Endothelial cell of umbilical vein (primary cell): ENCODE measurements around the gene ASB13. TPM values are rescaled to one million over a fixed set of nuclear protein-coding genes. Genes with fewer than 3 reads are reported as not detected.

Experiments
- BruUV-seq: library from RNA; stranded (reverse); fragments of 400-500 nt; replicated peaks from 2 replicates; lab custom pipeline; 2021; lab: Mats Ljungman, UMichigan
- CTCF ChIA-PET: fragments of 300-600, 350-600 bp; sonication (Branson Sonifier 250); formaldehyde crosslinking; loops from one replicate; lab custom pipeline; 2021; ENCODE audit warnings: antibody characterized with exemption, inconsistent platforms; lab: Charles Lee
- POLR2A ChIA-PET: fragments of 300-600, 350-600 bp; sonication (Branson Sonifier 250); formaldehyde crosslinking; loops from one replicate; lab custom pipeline; 2021; ENCODE audit warnings: antibody characterized with exemption, inconsistent platforms; lab: Charles Lee
- DNase-seq: peaks from one replicate; pipeline ENCODE4 v3.0.0-alpha.2; 2011; ENCODE audit warnings: low read depth, low spot score
- FAIRE-seq: peaks from 2 replicates; lab custom pipeline; 2011; peaks lifted over from hg19 to GRCh38; lab: Jason Lieb, UNC
- H2AFZ ChIP-seq: 2 replicates; pipeline ENCODE4 v1.6.0; 2012; ENCODE audit warnings: low read depth, low read length, control low read depth, inconsistent platforms
- H3K27ac ChIP-seq: 2 replicates; pipeline ENCODE4 v1.5.1; 2011; ENCODE audit warnings: low read depth, mild to moderate bottlenecking, control low read depth, low read length, moderate library complexity; ENCODE audit not compliant: insufficient read depth
- H3K27me3 ChIP-seq, 2 experiments: 2 replicates each; pipeline versions ENCODE4 v1.6.0 to v1.6.1; 2011; ENCODE audit warnings: low read length in 2 of 2, mixed read lengths in 1 of 2; ENCODE audit not compliant: control insufficient read depth in 2 of 2, insufficient read depth in 2 of 2
- H3K36me3 ChIP-seq, 2 experiments: 2 replicates in 1 of 2; 3 replicates in 1 of 2; pipeline ENCODE4 v1.5.1; 2011; ENCODE audit warnings: low read length in 2 of 2, mild to moderate bottlenecking in 1 of 2, moderate library complexity in 1 of 2; ENCODE audit not compliant: control insufficient read depth in 2 of 2, insufficient read depth in 2 of 2; ENCODE audit errors: extremely low read depth in 1 of 2
- H3K4me1 ChIP-seq: 3 replicates; pipeline ENCODE4 v1.5.1; 2011; ENCODE audit warnings: mild to moderate bottlenecking, low read length; ENCODE audit not compliant: control insufficient read depth, insufficient read depth; ENCODE audit errors: extremely low read depth
- H3K4me2 ChIP-seq: 2 replicates; pipeline ENCODE4 v1.6.1; 2011; ENCODE audit warnings: low read length, control low read depth, mixed read lengths; ENCODE audit not compliant: insufficient read depth
- H3K4me3 ChIP-seq, 3 experiments: fragments of 200-600 bp in 1 of 3; sonication (generic), shearing (Covaris generic) in 1 of 3; replicated peaks in 1 of 3; 2 replicates each; pipeline ENCODE4 v1.5.1; 2011 to 2016; ENCODE audit warnings: control low read depth in 3 of 3, low read length in 3 of 3, mild to moderate bottlenecking in 2 of 3, inconsistent platforms in 1 of 3, low read depth in 1 of 3, moderate library complexity in 1 of 3; ENCODE audit not compliant: insufficient read depth in 1 of 3
- H3K79me2 ChIP-seq: 2 replicates; pipeline ENCODE4 v1.6.0; 2012; ENCODE audit warnings: low read length, inconsistent platforms; ENCODE audit not compliant: control insufficient read depth, insufficient read depth
- H3K9ac ChIP-seq: replicated peaks from 2 replicates; pipeline ENCODE3; 2011; ENCODE audit warnings: low read length, control low read depth; ENCODE audit not compliant: insufficient read depth; ENCODE audit errors: extremely low read depth
- H3K9me1 ChIP-seq: replicated peaks from 3 replicates; pipeline ENCODE4 v1.6.0; 2011; ENCODE audit warnings: mild to moderate bottlenecking, low read length; ENCODE audit not compliant: control insufficient read depth, insufficient read depth; ENCODE audit errors: extremely low read depth
- H3K9me3 ChIP-seq: replicated peaks from 2 replicates; pipeline ENCODE4 v1.5.1; 2012; ENCODE audit warnings: low read length, inconsistent platforms; ENCODE audit not compliant: control insufficient read depth, insufficient read depth
- H4K20me1 ChIP-seq: replicated peaks from 2 replicates; pipeline ENCODE3; 2011; ENCODE audit warnings: mild to moderate bottlenecking, low read length; ENCODE audit not compliant: control insufficient read depth, insufficient read depth; ENCODE audit errors: extremely low read depth
- CTCF ChIP-seq, 2 donors: IDR thresholded peaks; 1 replicate in 1 of 2; 2 replicates in 1 of 2; pipeline ENCODE4 v1.5.1; 2011; ENCODE audit warnings: low read length in 2 of 2, mild to moderate bottlenecking in 2 of 2, moderate library complexity in 2 of 2, control low read depth in 1 of 2, inconsistent platforms in 1 of 2, low read depth in 1 of 2; ENCODE audit not compliant: insufficient read depth in 1 of 2; ENCODE audit errors: extremely low read depth in 1 of 2
- EZH2 ChIP-seq: IDR thresholded peaks from 2 replicates; pipeline ENCODE4 v1.6.1; 2012; ENCODE audit warnings: borderline replicate concordance, low read depth, mild to moderate bottlenecking, moderate library complexity, low read length, inconsistent platforms; ENCODE audit not compliant: severe bottlenecking
- FOS ChIP-seq: IDR thresholded peaks from 2 replicates; pipeline ENCODE4 v1.6.1; 2011; ENCODE audit warnings: mild to moderate bottlenecking, low read length, moderate library complexity, borderline replicate concordance; ENCODE audit not compliant: insufficient read depth
- GATA2 ChIP-seq: IDR thresholded peaks from 2 replicates; pipeline ENCODE4 v1.7.0; 2011; ENCODE audit warnings: low read depth, mild to moderate bottlenecking, moderate library complexity, mixed read lengths, low read length; ENCODE audit not compliant: insufficient read length, insufficient read depth
- JUN ChIP-seq: IDR thresholded peaks from 2 replicates; pipeline ENCODE4 v1.6.1; 2011; ENCODE audit warnings: borderline replicate concordance, low read depth; ENCODE audit not compliant: insufficient read length, insufficient read depth
- MAX ChIP-seq: IDR thresholded peaks from 2 replicates; pipeline ENCODE4 v1.6.1; 2011; ENCODE audit not compliant: insufficient read depth, insufficient read length
- MYC ChIP-seq: IDR thresholded peaks from one replicate; pipeline ENCODE4 v1.6.1; 2011; ENCODE audit warnings: mild to moderate bottlenecking, low read depth, low read length
- POLR2A ChIP-seq: IDR thresholded peaks from 2 replicates; pipeline ENCODE4 v1.6.1; 2012; ENCODE audit warnings: low read depth, mild to moderate bottlenecking, control low read depth, low read length
- POLR2AphosphoS5 ChIP-seq: IDR thresholded peaks from 2 replicates; pipeline ENCODE4 v1.6.1; 2012; ENCODE audit warnings: low read depth, mild to moderate bottlenecking, control low read depth, low read length, moderate library complexity; ENCODE audit not compliant: insufficient read depth
- dilution Hi-C: fragments of 300-500 bp; cut with MboI; formaldehyde crosslinking; loops from one replicate; pipeline ENCODE4 v1.15.0; 2019; ENCODE audit warnings: low sequenced_read_pairs; ENCODE audit not compliant: extremely low pct_ligation_motif_present
- intact Hi-C: fragments of 100-400 bp; cut with micrococcal nuclease; formaldehyde crosslinking; loops from one replicate; pipeline ENCODE4 v1.10.0; 2022
- polyA plus RNA-seq, 4 experiments: library from polyadenylated mRNA; depleted of rRNA in 3 of 4; stranded (reverse) in 3 of 4; unstranded in 1 of 4; fragments of >200 nt; gene quantifications; 2 replicates each; pipeline versions ENCODE4 v1.2.1 to v1.2.3, GENCODE V29; 2011 to 2012; ENCODE audit warnings: missing spikeins in 1 of 4
- total RNA-seq: library from RNA; stranded (reverse); gene quantifications from 2 replicates; pipeline ENCODE4 v1.2.3, GENCODE V29; 2021

Gene ASB13
- total and polyA plus RNA-seq, 2 donors (not counting 3 experiments of a cell fraction or from before 2014, with no cell fraction given): 6.3 to 7.3 TPM

- Histone ChIP-seq H3K27ac (no peak overlapping the region), H3K36me3 (no peaks in the 10 kb centered on the region), H3K4me3 (no peak overlapping the region), H3K4me2 (no peak overlapping the region), H3K79me2 (no peaks in the 10 kb centered on the region), H2AFZ (no peak overlapping the region), H3K4me1 (peaks cover 5% of the 10 kb centered on the region), H4K20me1 (no peaks in the 10 kb centered on the region), H3K9ac (no peak overlapping the region), H3K9me3 (no peaks in the 10 kb centered on the region), H3K9me1 (no peaks in the 10 kb centered on the region), H3K27me3 (no peaks in the 10 kb centered on the region)
- dilution Hi-C loops (no loop called here), intact Hi-C loops (no loop called here)
- CTCF ChIA-PET: interaction anchor here (0.9 to 6.0 kb wide), 3 partner anchors 182 to 192 kb away, joined by 4 to 309 read pairs (median 4); no protein-coding TSS in a partner anchor
- FAIRE-seq (no peak), DNase-seq (no peak)
- TF ChIP-seq MAX: no peak
- no peak for TF ChIP-seq EZH2
- no peak for TF ChIP-seq JUN
- no peak for TF ChIP-seq GATA2
- TF ChIP-seq FOS: no peak
- no peak for TF ChIP-seq MYC
- no peak for TF ChIP-seq CTCF (IDR thresholded peaks at IDR 0.05; ENCODE audit: extremely low read depth in 1 of 2, insufficient read depth in 1 of 2, low read depth in 1 of 2, low read length in 2 of 2)
- no peak for TF ChIP-seq POLR2A
- no peak for TF ChIP-seq POLR2AphosphoS5
- no TSS peak for BruUV-seq
- POLR2A ChIA-PET: no interaction called here
Observed at GRCh38 chr10:5625992-5626777, 40.2 kb downstream of the ASB13 start.
